Measurements from ENCODE around the gene SYS1. TPM values are rescaled to one million over a fixed set of nuclear protein-coding genes. Genes with fewer than 3 reads are reported as not detected.

Gene SYS1
- total RNA-seq, 1 donor from 2014 or later, result 16.6 TPM

DNA sequence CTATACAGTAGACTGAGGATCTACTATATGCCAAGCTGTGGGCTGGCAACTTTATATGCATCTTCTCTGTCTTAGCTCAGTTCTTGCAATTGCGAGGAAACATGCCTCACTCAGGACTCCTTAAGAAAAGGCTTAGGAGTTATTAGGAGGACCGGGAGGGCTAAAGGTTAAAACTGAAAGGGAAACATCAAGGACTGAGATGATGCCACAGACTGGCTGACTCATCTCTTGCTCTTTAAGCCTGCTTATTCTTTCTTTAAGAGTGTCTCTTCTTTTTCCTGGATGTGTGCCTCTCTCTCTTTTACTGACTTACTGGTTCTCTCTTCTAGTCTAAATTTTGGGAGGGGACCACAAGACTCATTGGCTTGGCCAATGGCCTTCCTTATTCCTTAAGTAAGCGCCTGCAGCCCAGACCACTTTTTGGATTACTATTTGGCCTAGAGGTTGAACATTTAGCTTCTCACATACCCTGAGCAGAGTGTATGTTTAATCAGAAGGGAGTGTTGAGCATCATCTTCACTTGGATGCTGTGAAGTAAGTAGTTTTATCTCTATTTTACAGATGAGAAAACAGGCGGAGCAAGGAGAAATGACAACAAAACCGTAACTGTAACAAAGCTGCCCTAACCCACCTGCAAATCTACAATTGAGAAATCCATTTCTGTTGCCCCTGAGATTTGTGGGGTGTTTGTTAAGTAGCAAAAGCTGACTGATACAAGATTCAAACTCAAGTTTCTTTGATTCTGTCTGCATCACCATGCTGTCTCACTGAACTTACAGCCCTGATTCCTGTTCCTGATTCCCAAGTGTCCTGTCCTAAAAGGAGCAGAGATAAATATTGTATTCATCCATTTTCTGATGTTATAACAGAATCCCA, 7.5 kb upstream of the SYS1 start:
- DNase-seq (ENCODE audit: low read depth in 2 of 2), result peak in 1 of 2 donors; percentile 34

DNA sequence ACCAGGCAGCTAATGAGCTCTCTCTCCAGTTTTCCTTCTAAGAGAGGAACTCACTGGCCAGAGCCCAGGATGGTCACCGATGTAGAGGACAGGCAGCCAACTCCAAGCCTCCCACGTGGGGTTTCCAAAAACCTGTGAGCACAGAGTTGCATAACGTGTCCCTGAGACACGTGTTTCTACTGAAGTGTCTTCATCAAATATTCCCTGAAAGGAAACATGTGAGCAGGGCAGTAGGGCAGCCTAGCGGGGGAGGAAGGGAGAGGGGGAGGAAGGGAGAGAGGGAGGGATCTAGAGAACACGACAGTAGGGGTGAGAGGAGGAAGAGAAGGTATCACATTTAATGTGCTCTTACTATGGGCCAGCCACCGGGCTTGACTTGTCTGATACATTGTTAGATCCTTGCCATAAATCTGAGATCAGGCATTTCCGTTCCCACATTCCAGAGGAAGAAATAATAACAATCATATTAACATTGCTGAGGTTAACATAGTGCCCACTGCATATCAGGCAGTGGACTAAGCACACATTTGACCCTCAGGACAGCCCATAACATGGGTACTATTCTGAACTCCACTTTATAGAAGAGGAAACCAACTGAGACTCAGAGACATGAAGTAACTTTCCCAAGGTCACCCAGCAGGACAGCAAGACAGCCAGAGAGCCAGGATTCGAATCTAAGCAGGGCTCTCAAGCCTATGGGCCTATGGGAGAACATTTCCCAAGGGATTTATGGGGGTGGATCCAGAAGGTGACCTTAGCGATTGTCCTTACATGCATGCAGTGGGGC, 4.5 kb upstream of the SYS1 start:
- peak; percentile 76 to 90 for DNase-seq (ENCODE audit: low read depth in 2 of 2)

DNA sequence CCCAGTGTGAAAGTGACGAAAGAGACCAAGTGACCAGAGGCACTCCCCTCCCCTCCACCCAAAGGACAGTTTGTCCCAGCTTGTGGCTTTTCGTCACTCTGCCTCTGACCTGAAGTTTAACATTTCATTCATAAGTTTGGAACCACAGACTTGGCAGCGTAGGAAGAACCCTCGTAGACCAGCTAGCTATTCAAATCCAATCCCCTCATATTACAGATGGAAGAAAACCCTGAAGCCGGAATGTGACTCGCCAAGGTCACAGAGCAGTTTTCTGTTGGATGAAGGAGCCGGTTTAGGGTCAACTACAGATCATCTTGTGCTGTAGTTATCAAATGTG, 3.9 kb upstream of the SYS1 start:
- DNase-seq (ENCODE audit: low read depth in 2 of 2), result peak in 1 of 2 donors; percentile 48

DNA sequence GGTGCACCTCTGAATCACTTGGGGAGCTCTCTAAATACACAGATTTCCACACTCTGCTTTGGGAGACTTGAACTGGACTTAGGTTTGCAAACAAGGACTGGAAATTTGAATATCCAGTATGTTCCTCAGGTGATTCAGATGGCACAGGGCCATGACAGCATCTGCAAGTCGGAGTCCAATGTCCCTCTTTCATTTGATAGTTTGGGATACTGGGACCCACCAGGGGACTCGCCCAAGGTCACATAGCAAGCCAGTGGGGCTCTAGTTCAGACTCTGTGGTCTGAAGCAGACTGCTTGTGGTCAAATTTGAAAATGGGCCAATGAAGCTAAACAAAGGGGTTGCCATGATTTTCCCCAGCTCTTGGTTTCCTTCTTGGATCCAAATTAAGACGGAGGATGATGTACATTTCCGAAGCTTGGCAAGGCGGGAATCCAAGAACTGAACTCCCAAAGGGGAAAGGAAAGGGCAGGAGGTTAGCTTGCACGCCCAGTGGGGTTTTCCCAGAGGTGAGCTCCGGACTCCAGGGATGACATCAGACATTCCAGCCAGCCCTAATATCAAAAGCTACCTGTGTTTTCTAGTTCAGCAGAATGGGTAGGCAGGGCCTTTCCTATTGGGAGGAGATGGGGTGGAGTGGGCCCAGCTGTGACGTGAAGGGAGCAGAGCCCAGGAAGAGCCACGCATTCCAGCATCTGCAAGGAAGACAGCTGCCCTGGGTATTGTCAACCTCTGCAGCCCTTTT, 3.4 kb upstream of the SYS1 start:
- peak in 1 of 2 donors; percentile 79 for DNase-seq (ENCODE audit: low read depth in 2 of 2)

DNA sequence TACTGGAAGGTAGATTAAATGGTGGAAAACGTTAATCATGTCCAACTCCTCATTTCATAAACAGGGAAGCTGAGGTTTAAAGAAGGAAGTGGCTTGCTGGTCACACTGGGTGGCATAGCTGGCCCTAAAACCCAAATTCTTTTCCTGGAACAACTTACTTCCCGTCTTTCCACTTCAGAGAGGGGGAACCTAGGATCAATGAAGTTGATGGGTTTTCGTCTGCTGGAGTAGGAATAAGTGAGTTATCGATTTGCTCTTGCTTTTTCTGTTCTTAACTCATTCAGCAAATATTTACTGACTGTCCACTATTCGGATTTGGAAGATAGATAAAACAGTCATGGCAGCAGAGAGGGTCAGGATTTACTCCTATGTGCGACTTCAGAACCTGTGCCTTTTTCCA, 1.2 kb upstream of the SYS1 start:
- no peak for DNase-seq (ENCODE audit: low read depth in 2 of 2)

DNA sequence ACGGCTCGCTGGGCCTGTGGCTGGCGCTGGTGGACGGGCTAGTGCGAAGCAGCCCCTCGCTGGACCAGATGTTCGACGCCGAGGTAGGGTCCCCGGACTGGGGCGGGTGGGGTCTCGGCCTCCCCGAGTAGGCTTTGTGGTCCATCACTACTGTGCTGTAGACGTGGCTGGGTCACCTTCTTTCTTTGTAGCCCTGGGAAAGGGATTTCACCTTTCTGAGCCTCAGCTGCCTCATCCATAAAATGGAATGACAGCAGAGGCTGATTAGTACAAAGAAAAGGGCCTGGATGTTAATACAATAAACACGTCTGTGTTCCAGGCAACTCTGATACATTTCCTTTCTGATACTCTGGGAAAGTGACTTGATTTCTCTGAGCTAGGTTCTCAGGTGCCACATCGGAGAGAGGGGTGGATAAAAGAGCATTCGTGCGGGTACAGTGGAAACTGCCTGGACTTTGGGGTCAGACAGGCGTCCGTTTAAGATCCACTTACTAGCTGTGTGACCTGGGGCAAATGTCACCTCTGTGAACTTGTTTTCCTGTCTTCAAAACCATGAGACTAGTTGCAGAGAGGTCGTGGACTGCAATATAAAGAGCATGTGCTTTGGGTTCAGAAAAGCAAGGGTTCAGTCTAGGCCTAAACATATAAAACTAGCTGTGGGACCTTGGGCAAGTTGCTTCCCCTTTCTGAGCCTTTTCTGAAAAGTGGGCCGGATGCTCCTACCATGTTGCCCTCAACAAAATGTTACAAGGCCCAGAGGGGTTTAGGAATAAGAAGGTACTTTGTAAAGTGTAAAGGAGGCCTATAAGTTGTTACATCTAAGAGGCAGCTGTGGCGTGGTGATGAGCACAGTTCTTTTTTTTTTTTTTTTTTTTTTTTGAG, 896 bp downstream of the SYS1 start:
- peak in 1 of 2 donors; percentile 19 for DNase-seq (ENCODE audit: low read depth in 2 of 2)

DNA sequence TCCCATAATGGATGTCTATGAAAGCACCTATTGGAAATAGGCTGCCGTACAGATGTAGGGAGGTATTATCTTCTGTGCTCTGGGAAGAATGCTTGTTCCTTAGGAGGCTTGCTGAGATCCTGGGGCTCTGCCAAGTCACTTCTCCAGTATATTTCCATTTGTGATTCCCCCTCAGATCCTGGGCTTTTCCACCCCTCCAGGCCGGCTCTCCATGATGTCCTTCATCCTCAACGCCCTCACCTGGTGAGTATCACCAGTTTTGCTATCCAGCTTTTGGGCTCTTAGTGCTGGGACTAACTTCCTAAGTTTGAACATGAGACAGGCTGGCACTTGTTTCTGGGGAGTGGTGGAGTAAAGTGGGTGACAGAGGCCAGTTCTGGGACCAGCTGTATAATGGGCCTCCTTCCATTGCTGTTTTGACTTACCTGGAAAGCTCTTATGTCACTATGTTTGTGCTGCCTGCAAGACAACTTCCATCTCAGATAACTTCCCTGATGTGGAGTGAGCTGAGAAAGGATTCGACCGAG, 2.6 kb downstream of the SYS1 start:
- no peak for DNase-seq (ENCODE audit: low read depth in 2 of 2)

DNA sequence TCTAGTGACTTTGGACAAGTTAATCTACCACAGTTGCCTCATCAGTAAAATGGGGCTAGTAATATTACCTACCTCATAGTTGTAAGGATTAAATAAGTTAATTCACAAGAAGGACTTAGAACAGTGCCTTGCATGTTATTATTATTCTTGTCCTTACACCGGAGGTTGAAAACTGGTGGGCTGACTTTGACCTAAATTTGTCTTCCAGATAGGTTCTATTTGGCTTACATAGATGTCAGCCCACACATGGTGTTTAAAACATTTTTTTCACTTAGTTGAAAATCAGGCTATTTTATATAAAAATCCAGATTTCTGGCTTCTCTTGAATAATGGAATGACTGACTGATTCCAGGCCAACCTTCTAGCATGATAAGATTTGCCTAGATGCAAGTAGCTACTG, 3.2 kb downstream of the SYS1 start:
- DNase-seq (ENCODE audit: low read depth in 2 of 2), result no peak

DNA sequence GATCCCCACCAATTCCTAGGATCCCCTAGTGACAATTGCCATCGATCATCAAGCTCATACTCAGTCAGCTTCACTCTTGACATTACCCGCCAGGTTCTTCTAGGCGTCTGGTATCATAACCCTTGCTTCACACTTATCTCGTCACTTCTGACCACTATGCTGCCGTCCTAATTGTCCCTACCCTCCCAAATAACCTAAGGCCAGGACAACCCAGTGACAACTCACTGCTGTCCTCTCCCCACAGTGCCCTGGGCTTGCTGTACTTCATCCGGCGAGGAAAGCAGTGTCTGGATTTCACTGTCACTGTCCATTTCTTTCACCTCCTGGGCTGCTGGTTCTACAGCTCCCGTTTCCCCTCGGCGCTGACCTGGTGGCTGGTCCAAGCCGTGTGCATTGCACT, 3.7 kb downstream of the SYS1 start:
- no peak for DNase-seq (ENCODE audit: low read depth in 2 of 2)

DNA sequence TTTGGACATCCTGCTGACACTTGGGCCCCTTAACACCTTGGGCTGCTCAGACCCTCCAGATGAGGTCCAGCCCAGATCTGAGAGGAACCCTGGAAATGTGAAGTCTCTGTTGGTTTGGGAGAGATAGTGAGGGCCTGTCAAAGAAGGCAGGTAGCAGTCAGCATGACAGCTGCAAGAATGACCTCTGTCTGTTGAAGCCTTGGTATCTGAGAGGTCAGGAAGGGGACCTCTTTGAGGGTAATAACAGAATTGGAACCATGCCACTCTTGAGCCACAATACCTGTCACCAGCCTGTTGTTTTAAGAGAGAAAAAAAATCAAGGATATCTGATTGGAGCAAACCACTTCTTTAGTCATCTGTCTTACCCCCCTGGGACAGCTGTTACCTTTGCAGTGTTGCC, 4.2 kb downstream of the SYS1 start:
- no peak for DNase-seq (ENCODE audit: low read depth in 2 of 2)

DNA sequence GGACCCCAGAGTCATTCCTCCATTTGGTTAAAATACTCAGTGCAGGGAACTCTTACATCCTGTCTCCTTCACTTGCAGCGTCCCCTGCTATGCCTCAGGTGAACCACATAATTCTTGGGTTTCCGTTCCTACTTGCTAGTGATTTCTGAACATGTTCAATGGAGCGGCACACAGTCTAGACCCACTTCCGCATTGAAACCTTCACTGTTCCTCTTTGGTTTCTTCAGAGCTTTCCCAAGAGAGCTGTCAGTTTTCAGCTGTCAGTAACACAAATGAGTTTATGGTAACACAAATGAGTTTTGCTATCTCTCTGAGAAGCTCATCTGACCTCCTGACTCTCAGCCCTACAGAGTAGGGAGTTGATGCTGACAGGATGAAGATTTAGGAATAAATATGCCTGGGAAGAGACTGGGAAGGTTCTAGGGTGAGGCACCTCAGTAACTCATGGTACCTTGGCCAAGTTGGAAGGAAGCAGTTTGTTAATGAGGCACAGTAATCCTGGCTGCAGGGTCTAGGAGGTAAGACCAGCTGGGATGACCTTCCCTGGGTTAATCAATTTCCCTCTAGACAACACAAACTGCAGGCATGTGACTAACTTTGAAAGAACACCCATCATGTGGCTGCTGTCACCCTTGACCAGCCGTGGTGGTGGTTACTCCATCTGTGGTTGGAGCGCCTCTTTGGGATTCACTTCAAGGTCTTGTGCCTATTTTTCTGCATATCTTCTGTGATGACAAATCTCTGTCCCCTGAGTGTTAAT, 5.4 kb downstream of the SYS1 start:
- no peak for DNase-seq (ENCODE audit: low read depth in 2 of 2)

DNA sequence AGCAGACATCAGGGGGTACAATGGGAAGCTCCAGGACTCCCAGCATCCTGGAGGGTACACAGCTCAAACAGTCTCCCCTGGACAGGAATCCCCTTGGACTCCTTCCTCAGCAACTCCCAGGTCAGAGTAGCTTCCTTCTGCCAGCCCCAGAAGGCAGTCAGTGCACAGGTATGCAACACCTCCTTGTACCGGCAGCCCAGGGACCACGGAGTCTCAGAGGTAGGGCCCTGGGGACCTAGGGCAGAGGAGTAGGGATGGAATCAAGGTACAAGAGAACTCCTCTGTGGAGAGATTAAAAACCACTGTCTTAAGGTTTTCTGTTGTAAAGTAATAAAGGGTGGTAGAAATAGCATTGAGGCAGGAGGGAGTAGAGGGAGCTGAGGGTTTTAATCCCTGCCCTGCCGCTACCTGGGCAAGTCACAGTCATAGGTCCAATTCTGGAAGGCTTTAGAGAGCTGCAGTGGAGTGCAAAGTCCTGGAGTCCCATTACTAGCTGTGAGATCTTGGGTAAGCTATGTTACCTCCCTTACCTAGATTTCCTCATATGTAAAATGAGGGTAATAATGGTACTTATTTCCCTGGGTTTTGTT, 7.7 kb downstream of the SYS1 start:
- no peak for DNase-seq (ENCODE audit: low read depth in 2 of 2)

DNA sequence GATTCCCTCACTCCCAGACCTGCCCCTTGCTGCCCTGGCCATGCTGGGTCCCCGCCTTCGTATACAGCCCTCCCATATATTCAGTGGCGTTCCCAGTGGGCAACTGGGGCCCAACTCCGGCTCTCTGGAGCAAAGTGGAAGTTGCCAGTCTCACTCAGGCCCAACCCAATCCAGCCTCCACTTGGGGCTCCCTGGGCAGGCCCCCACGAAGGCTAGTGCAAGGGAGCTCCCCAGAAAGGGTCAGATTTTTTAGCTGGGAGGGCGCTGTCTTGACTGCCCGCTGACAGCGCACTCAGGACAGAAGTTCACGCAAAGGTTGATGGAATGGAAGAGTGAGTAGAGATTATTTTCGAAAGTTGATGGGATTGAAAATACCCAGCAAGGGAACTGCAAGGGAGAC, 9.3 kb downstream of the SYS1 start:
- no peak for DNase-seq (ENCODE audit: low read depth in 2 of 2)

DNA sequence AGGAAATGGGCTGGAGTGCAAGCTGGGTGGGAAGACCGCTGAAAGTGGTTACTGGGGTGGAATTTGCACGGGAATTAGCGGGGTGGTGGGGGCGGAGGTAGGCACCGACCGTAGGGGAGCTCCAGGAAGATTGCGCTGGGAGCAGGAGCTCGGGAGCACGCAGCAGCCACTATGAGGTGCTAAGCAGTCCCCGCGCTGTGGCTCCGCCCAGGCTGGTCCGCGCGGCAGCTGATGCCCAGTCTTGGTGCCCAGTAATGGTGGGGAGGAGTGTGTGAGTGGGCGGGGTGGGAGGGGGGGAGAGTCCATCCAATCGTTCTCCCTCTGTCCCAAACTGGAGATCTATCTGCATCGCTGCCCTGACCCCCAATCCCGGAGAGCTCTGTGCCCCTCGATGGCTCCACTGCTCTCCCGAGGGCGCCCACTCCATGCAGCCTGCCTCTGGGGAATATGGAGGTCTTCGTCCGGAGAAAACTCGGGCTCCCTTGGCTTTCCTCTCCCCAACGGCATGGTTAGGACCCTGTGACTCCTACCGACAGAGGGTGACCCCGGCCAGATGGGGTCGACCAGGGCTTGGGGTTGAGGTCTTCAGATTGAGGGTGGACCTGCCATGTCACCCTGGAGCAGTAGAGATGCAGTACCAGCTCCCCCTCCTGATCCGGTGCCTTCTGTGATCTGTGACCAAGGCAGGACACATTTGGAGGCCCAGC, 9.8 kb downstream of the SYS1 start:
- DNase-seq (ENCODE audit: low read depth in 2 of 2), result no peak

DNA sequence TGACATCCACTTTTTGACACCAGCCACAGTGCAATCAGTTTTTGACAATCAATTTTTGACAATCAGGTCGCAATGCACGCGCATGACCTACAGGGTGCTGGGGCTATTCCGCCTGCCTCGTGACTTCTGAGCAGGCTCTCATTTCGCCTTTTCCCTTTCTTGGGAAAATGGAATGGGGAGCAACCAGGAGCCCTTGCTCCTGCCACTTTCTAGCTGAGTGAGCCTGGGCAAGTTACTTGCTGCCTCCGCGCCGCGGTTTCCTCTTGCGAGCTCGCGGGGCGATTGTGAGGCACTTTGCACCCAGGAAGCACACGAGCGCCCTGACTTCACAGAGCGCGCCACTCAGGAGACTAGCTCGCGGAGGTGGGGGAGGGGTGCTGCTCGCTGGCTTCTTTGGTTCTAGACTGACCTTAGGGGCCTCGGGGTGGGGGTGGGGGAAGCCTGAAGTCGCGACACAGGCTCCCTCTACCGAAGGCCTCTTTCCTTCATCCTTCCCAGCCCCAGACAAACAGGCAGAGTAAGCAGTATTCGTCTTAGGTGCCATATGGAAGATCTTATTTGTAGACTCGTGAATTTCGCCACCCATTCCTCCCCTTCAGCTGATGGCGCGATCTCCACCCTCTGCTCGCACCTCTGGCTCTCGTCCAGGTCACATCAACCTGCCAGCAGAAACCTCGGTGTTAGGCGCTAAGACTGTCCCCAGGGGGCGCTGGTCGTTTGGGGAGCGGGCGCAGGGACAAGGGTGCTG, 10.6 kb downstream of the SYS1 start:
- peak; percentile 69 to 84 for DNase-seq (ENCODE audit: low read depth in 2 of 2)

DNA sequence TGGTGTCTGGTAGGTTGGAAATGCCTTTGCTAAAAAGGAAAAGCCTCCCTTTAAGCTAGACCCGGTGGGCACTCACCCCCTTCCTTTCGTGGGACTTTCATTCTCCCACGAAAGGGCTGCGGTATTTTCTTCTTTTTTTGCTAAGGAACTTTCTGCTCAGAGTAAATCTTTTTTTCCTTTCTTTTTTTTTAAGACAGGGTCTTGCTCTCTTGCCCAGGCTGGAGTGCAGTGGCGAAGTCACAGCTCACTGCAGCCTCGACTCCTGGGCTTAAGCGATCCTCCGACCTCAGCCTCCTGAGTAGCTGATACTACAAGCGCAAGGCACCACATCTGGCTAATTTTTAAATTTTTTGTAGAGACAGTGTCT, 11.1 kb downstream of the SYS1 start:
- DNase-seq (ENCODE audit: low read depth in 2 of 2), result no peak

DNA sequence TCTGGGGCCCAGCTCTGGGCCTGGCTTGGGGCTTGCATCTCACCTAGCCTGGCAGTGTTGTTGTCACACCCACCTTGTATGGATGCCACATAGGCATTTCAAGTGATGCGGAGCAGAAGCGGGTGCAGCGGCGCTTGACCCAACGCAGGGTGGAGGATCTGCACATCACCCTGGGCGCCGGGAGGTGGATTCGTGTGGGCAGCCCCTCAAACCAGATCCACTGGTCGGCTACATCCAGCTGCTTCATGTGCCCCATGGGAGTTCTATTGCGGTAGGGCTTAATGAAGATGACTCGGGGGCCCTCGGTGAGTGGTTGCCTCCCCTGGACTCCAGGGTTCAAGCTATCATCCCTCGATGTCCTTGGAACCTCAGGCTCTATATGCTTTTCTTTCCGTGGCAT, 12.0 kb downstream of the SYS1 start:
- DNase-seq (ENCODE audit: low read depth in 2 of 2), result no peak

DNA sequence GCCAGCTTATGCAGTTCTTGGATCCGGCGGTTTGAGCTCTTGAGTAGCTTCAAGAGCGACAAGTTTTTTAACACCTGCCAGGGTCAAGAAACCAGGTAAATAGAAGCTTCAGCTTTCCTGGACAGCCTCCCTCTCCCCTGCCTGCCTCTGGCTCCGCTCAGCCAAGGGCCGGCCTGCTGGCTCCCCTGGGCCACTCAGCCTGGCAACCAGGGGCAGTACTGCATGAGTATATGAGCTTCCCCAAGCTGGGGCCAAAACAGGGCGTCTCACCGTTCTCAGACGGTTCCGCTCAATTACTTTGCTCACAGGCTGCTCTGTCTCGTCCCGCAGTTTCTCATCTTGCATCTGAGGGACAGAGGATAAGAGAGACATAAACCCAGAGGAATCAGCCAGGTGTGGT, 14.3 kb downstream of the SYS1 start:
- no peak for DNase-seq (ENCODE audit: low read depth in 2 of 2)

DNA sequence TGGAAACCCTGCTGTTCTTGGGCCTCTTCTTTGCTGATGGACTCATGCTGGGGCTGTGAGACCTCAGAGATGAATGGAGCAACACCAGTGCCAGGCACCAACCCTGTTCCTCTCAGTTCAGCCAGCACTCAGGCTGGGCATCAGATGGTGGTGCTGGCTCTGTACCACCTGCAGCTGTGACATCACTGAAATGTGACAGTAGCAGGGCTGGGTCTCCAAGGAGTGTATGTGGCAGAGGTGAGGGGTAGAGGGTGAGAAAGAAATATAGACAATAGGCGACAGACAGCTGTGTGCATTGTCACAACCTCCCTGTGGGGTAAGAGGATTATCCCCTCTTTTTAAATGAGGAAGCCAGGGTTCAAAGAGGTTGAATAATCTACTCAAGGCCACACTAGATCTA, 15.2 kb downstream of the SYS1 start, which contains the start of gene TP53TG5:
TP53TG5 (minus strand) TSS at position 135 of the 400 bp plus-strand sequence; CDS start at position 46, 89 bp downstream.
- DNase-seq (ENCODE audit: low read depth in 2 of 2), result no peak

Measured in dermis microvascular lymphatic vessel endothelial cell (primary cell).